ENCODE measurements around the gene PDGFD.

Gene PDGFD

GRCh38 chr11:104011044-104011443 lies 152.9 kb downstream of the PDGFD start:
- no peak for TF ChIP-seq ZBTB7A (IDR thresholded peaks at IDR 0.05; ENCODE audit: low read depth)
- TF ChIP-seq YY1 (IDR thresholded peaks at IDR 0.05; ENCODE audit: low read depth): no peak
- no peak for TF ChIP-seq USF1 (IDR thresholded peaks at IDR 0.05)
- no peak for TF ChIP-seq FOXM1 (IDR thresholded peaks at IDR 0.05; ENCODE audit: borderline replicate concordance, low read depth)
- TF ChIP-seq EGR1 (IDR thresholded peaks at IDR 0.05): no peak
- no peak for TF ChIP-seq NFIC (IDR thresholded peaks at IDR 0.05)
- TF ChIP-seq CREB1 (IDR thresholded peaks at IDR 0.05; ENCODE audit: low read depth): no peak
- no peak for TF ChIP-seq TEAD4 (IDR thresholded peaks at IDR 0.05)
- TF ChIP-seq RAD21 (IDR thresholded peaks at IDR 0.05; ENCODE audit: low read depth): no peak
- TF ChIP-seq REST (IDR thresholded peaks at IDR 0.05; ENCODE audit: low read depth): no peak
- TF ChIP-seq, protein P1, sequence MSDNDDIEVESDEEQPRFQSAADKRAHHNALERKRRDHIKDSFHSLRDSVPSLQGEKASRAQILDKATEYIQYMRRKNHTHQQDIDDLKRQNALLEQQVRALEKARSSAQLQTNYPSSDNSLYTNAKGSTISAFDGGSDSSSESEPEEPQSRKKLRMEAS (IDR thresholded peaks at IDR 0.05): no peak
- no peak for TF ChIP-seq EP300 (IDR thresholded peaks at IDR 0.05; ENCODE audit: borderline replicate concordance)
- TF ChIP-seq TCF12 (IDR thresholded peaks at IDR 0.05; ENCODE audit: low read depth): no peak
- no peak for TF ChIP-seq CEBPB (IDR thresholded peaks at IDR 0.05)
- TF ChIP-seq TAF1 (IDR thresholded peaks at IDR 0.05; ENCODE audit: low read depth): no peak

GRCh38 chr11:104009744-104010143 lies 154.2 kb downstream of the PDGFD start:
- TF ChIP-seq CEBPB (IDR thresholded peaks at IDR 0.05) (no peak), EP300 (IDR thresholded peaks at IDR 0.05; ENCODE audit: borderline replicate concordance) (no peak), ZBTB7A (IDR thresholded peaks at IDR 0.05; ENCODE audit: low read depth) (no peak), RAD21 (IDR thresholded peaks at IDR 0.05; ENCODE audit: low read depth) (no peak), NFIC (IDR thresholded peaks at IDR 0.05) (no peak), TEAD4 (IDR thresholded peaks at IDR 0.05) (no peak), FOXM1 (IDR thresholded peaks at IDR 0.05; ENCODE audit: borderline replicate concordance, low read depth) (no peak), EGR1 (IDR thresholded peaks at IDR 0.05) (no peak), TCF12 (IDR thresholded peaks at IDR 0.05; ENCODE audit: low read depth) (no peak), USF1 (IDR thresholded peaks at IDR 0.05) (no peak), REST (IDR thresholded peaks at IDR 0.05; ENCODE audit: low read depth) (no peak), TAF1 (IDR thresholded peaks at IDR 0.05; ENCODE audit: low read depth) (no peak), CREB1 (IDR thresholded peaks at IDR 0.05; ENCODE audit: low read depth) (no peak), YY1 (IDR thresholded peaks at IDR 0.05; ENCODE audit: low read depth) (no peak)
- TF ChIP-seq, protein P1 (IDR thresholded peaks at IDR 0.05): no peak

GRCh38 chr11:104005234-104005855 lies 158.6 kb downstream of the PDGFD start:
- TF ChIP-seq YY1 (IDR thresholded peaks at IDR 0.05; ENCODE audit: low read depth) (no peak), TAF1 (IDR thresholded peaks at IDR 0.05; ENCODE audit: low read depth) (no peak), EP300 (IDR thresholded peaks at IDR 0.05; ENCODE audit: borderline replicate concordance) (no peak), ZBTB7A (IDR thresholded peaks at IDR 0.05; ENCODE audit: low read depth) (no peak), RAD21 (IDR thresholded peaks at IDR 0.05; ENCODE audit: low read depth) (no peak), EGR1 (IDR thresholded peaks at IDR 0.05) (no peak), FOXM1 (IDR thresholded peaks at IDR 0.05; ENCODE audit: borderline replicate concordance, low read depth) (no peak), TEAD4 (IDR thresholded peaks at IDR 0.05) (no peak), REST (IDR thresholded peaks at IDR 0.05; ENCODE audit: low read depth) (no peak), CEBPB (IDR thresholded peaks at IDR 0.05) (no peak), CREB1 (IDR thresholded peaks at IDR 0.05; ENCODE audit: low read depth) (no peak), TCF12 (IDR thresholded peaks at IDR 0.05; ENCODE audit: low read depth) (no peak), USF1 (IDR thresholded peaks at IDR 0.05) (no peak), NFIC (IDR thresholded peaks at IDR 0.05) (no peak)
- TF ChIP-seq, protein P1 (IDR thresholded peaks at IDR 0.05): no peak

Measured in Ishikawa (cell line).